ENCODE measurements around the gene STT3A. TPM values are rescaled to one million over a fixed set of nuclear protein-coding genes. Genes with fewer than 3 reads are reported as not detected.

The STT3A gene
- total RNA-seq, 1 donor from 2014 or later, result 101 TPM

DNA sequence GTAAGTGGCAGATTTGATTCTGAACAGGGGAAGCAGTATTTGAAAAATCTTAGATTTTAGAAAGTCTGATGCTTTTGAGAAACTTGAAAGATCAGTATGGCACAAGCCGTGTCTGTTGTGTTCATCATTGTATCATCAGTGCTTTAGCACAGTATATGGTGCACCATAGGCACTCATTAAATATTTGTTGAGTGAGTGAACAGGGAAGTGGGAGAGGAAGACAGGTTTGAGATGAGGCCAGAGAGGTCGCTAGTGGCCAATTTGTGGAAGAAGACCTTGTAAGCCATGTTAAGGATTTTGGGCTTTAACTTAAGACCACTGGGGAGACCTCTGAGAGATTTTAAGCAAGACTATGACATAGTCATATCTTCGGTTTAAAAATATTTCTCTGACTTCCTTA is 45.2 kb downstream of the STT3A start:
- ATAC-seq, result no peak
- Histone ChIP-seq H3K27ac (no peak overlapping the region), H3K36me3 (no peaks in the 10 kb centered on the region), H3K4me3 (no peak overlapping the region), H3K4me1 (no peaks in the 10 kb centered on the region), H3K9me3 (no peaks in the 10 kb centered on the region), H3K27me3 (ENCODE audit: low read depth) (no peaks in the 10 kb centered on the region)
- TF ChIP-seq, protein P1, sequence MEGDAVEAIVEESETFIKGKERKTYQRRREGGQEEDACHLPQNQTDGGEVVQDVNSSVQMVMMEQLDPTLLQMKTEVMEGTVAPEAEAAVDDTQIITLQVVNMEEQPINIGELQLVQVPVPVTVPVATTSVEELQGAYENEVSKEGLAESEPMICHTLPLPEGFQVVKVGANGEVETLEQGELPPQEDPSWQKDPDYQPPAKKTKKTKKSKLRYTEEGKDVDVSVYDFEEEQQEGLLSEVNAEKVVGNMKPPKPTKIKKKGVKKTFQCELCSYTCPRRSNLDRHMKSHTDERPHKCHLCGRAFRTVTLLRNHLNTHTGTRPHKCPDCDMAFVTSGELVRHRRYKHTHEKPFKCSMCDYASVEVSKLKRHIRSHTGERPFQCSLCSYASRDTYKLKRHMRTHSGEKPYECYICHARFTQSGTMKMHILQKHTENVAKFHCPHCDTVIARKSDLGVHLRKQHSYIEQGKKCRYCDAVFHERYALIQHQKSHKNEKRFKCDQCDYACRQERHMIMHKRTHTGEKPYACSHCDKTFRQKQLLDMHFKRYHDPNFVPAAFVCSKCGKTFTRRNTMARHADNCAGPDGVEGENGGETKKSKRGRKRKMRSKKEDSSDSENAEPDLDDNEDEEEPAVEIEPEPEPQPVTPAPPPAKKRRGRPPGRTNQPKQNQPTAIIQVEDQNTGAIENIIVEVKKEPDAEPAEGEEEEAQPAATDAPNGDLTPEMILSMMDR (IDR thresholded peaks at IDR 0.05), result no peak
- no peak for DNase-seq
- intact Hi-C loops (cut with DNase I), result no loop called here

DNA sequence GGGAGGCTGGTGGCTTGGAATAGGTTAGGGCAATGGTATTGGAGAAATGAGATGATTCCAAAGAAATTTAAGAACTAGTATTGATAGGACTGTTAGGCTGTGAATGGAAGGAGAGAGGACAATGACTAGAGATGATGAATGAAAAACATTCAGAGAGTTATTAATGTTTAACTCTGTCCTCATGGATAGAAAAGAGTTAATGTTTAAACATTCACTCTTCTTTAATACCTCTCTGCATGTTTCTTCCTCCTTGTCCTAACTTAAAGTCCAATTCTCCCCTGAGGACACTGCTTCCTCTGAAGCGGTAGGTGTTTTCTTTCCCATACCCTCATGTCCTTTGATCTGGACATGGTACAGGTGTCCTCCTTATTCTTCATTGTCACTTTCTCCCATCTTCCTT is 45.7 kb downstream of the STT3A start:
- H3K27ac ChIP-seq, result no peak overlapping the region
- no peaks in the 10 kb centered on the region for H3K4me1 ChIP-seq
- DNase-seq, result no peak
- TF ChIP-seq, protein P1 (IDR thresholded peaks at IDR 0.05), result no peak
- no peak for ATAC-seq
- no peak overlapping the region for H3K4me3 ChIP-seq
- no peaks in the 10 kb centered on the region for H3K27me3 ChIP-seq (ENCODE audit: low read depth)
- H3K36me3 ChIP-seq, result no peaks in the 10 kb centered on the region
- intact Hi-C loops (cut with DNase I), result no loop called here
- H3K9me3 ChIP-seq, result no peaks in the 10 kb centered on the region

DNA sequence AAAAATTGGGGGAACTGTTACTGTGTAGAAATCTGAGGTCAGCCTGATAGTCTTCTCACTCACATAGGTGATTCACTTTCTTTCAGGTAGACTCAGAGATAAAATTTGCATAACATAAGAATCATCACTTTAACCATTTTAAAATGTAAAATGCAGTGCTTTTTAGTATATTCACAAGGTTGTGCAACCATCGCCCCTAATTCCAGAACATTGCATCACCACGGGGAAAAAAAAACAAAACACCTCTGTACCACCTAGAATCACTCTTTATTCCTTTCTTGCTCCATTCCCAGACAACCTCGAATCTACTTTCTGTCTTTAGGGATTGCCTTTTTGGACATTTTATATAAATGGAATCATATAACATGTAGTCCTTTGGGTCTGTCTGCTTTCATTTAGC is 53.2 kb downstream of the STT3A start:
- Histone ChIP-seq H3K36me3 (no peaks in the 10 kb centered on the region), H3K4me1 (no peaks in the 10 kb centered on the region), H3K9me3 (no peaks in the 10 kb centered on the region), H3K27me3 (ENCODE audit: low read depth) (no peaks in the 10 kb centered on the region), H3K4me3 (no peak overlapping the region), H3K27ac (no peak overlapping the region)
- TF ChIP-seq, protein P1 (IDR thresholded peaks at IDR 0.05), result no peak
- intact Hi-C loops (cut with DNase I), result no loop called here
- no peak for DNase-seq
- ATAC-seq, result no peak

DNA sequence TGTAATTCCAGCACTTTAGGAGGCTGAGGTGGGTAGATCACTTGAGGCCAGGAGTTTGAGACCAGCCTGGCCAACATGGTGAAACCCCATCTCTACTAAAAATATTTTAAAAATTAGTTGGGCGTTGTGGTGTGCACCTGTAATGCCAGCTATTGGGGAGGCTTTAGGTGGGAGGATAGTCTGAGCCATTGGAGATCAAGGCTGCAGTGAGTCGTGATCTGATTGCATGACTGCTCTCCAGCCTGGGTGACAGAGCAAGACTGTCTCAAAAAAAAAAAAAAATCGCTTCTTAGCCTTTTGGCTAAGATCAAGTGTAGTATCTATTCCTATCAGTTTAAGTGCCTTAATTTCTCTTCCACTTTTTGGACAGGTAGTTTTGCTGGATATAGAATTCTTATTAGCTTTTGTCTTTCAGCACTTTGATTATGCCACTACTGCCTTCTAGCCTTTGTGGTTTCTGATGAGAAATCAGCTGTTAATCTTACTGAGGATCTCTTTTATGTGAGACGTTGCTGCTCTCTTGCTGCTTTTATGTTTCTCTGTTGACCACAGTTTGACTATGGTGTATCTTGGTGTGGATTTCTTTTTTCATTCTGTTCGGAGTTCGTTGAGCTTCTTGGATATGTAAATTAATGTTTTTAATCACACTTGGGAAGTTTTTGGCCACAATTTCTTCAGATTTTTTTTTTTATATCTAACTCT is 57.0 kb downstream of the STT3A start:
- Histone ChIP-seq H3K9me3 (no peaks in the 10 kb centered on the region), H3K27me3 (ENCODE audit: low read depth) (no peaks in the 10 kb centered on the region), H3K36me3 (no peaks in the 10 kb centered on the region), H3K4me1 (no peaks in the 10 kb centered on the region), H3K27ac (no peak overlapping the region), H3K4me3 (no peak overlapping the region)
- TF ChIP-seq, protein P1 (IDR thresholded peaks at IDR 0.05), result no peak
- DNase-seq (no peak), ATAC-seq (no peak)
- intact Hi-C loops (cut with DNase I), result no loop called here

DNA sequence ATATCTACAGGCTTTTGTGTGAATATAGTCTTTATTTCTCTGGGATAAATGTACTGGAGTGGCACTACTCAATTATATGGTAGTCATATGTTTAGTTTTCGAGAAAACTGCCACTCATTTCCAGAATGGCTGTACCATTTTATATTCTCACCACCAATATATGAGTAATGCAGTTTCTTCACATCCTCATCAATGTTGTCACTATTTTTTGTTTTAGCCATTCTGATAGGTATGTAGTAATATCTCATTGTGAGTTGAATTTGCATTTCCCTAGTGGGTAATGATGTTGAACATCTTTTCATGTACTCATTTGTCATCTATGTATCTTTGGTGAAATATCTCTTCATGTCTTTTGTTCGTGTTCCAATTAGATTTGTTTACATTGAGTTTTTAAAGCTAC is 70.0 kb downstream of the STT3A start:
- no peak for DNase-seq
- Histone ChIP-seq H3K4me3 (no peak overlapping the region), H3K27me3 (ENCODE audit: low read depth) (no peaks in the 10 kb centered on the region), H3K4me1 (no peaks in the 10 kb centered on the region), H3K27ac (no peak overlapping the region), H3K9me3 (no peaks in the 10 kb centered on the region), H3K36me3 (no peaks in the 10 kb centered on the region)
- TF ChIP-seq, protein P1 (IDR thresholded peaks at IDR 0.05), result no peak
- no peak for ATAC-seq
- intact Hi-C loops (cut with DNase I), result no loop called here

All from lower lobe of right lung (tissue), 2 donors.